Mesodermal cell (in vitro differentiated cells): ENCODE results near the gene GNG13.
"Not testable (repeated sequence)": the region's sequence is repeated elsewhere in the genome, so short reads cannot be mapped to it uniquely, and the experiment has no call there.

Experiments
- H3K27ac ChIP-seq: 2 replicates; pipeline ENCODE4 v1.7.0; 2013; ENCODE audit warnings: mild to moderate bottlenecking, low read depth, low read length, moderate library complexity; ENCODE audit not compliant: severe bottlenecking
- H3K36me3 ChIP-seq: 2 replicates; pipeline ENCODE4 v1.7.1; 2013; ENCODE audit warnings: mild to moderate bottlenecking, low read length, moderate library complexity; ENCODE audit not compliant: control insufficient read depth, insufficient read depth
- H3K4me1 ChIP-seq: one replicate; pipeline ENCODE4 v1.7.1; 2013; ENCODE audit warnings: mild to moderate bottlenecking, low read length; ENCODE audit not compliant: insufficient read depth, control insufficient read depth, poor library complexity, severe bottlenecking
- H3K4me3 ChIP-seq: 2 replicates; pipeline ENCODE4 v1.7.0; 2013; ENCODE audit warnings: low read length, control low read depth, mild to moderate bottlenecking; ENCODE audit not compliant: insufficient read depth, poor library complexity, severe bottlenecking; ENCODE audit errors: extremely low read depth
- H3K9me3 ChIP-seq: 2 replicates; pipeline ENCODE4 v1.7.1; 2013; ENCODE audit warnings: mild to moderate bottlenecking, low read length, moderate library complexity; ENCODE audit not compliant: control insufficient read depth
- WGBS, 2 experiments: methylation state at CpG; one replicate each; pipeline ENCODE4 v1.1.5; 2013; ENCODE audit warnings: missing lambda C conversion rate in 2 of 2; ENCODE audit not compliant: insufficient coverage in 2 of 2; 5-methylcytosine and 5-hydroxymethylcytosine counted together

GNG13 gene

DNA sequence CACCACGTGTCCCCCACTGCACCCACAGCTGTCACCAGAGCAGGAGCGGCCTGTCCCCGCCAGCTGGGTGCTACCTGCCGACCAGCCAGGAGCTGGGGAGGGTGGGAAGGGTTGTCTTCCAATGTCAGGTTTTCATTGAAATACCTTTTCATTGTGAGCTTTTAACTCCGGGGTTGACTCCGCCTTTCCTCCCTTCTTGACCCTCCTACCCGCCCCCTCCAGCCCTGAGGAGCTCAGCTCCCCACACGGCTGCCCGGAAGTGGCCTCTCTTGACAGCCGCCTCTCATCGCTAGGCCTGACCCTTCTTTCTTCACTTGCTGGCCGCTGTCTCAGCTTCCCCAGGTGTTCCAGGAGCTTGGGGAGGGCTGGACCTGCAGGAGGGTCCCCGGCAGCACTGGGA, 21.2 kb upstream of the GNG13 start:
- Histone ChIP-seq H3K9me3 (no peaks in the 10 kb centered on the region), H3K36me3 (no peaks in the 10 kb centered on the region), H3K4me1 (no peaks in the 10 kb centered on the region), H3K4me3 (no peak overlapping the region), H3K27ac (no peak overlapping the region)
- 85 to 89% methylated on average over 8 to 11 of the region's 13 CpGs for WGBS, 2 experiments

DNA sequence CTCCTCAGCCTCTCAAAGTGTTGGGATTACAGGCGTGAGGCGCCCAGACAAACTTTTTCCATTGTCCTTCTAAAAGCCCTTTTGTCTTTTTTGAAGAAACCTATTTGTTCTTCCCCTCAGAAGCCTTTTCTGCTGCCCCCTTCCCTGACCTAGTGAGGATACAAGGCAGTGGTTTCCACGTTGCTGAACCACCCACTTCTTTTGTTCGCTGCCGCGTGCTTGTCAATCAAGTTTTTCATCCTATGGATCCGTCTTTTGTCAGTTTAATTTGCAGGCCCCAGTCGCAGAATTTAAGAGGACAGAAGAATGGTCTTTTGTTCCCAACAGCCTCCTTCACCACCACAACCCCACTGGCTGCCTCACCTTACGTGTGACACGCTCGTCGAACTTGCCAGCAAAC, 20.2 kb upstream of the GNG13 start:
- H3K36me3 ChIP-seq, result no peaks in the 10 kb centered on the region
- H3K4me1 ChIP-seq, result no peaks in the 10 kb centered on the region
- no peak overlapping the region for H3K27ac ChIP-seq
- H3K4me3 ChIP-seq, result no peak overlapping the region
- no peaks in the 10 kb centered on the region for H3K9me3 ChIP-seq
- 45 to 62% methylated on average over 10 to 12 of the region's 12 CpGs for WGBS, 2 experiments

DNA sequence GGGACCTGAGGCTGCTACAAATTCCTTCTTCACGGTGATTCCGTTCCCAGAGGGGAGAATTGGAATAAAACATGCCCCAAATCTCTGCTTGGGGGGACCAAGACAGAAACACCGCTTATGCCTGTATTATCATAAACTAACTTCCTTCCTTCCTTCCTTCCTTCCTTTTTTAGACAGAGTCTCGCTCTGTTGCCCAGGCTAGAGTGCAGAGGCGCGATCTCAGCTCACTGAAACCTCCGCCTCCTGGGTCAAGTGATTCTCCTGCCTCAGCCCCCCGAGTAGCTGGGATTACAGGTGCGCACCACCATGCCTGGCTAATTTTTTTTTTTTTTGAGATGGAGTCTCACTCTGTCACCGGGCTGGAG, 19.5 kb upstream of the GNG13 start:
- H3K4me1 ChIP-seq, H3K36me3 ChIP-seq, H3K27ac ChIP-seq, H3K4me3 ChIP-seq, H3K9me3 ChIP-seq: not testable (repeated sequence)
- 88 to 93% methylated on average over 10 of the region's 10 CpGs for WGBS, 2 experiments

DNA sequence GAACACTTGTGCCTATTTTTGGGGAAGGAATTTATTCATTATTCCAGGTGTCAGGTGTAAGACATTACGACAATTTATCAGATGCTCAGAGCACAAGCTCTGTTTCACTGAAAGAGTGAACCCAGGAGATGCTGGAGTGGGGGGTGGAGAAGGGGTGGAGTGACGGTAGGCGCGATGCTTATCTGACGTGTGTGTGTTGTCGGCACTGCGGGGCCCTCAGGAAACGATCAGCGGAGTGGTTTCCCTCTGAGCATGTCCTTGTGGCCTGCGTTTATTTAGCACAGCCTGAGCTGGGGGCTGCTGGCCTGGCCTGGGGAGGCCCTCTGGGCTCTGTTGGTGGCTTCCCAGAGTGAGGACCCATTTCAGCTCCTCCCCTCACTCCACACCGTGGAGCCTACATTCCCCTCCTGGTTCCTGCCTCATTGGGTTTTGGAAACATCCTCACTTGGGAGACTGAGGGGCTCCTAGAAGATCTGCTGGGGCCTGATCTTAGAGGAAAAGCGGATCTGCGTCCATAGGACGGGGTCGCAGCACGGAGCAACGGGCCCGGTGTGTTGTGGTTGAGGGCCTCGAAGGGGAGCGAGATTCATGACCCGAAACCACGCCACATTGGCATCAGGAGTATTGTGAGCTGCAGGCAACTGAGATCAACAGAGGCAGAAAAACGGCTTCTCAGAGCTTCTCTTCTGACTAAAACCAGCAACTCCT, 19.0 kb upstream of the GNG13 start:
- no peak overlapping the region for H3K27ac ChIP-seq
- 94% methylated on average over 22 of the region's 23 CpGs for WGBS, 2 experiments
- no peak overlapping the region for H3K4me3 ChIP-seq

DNA sequence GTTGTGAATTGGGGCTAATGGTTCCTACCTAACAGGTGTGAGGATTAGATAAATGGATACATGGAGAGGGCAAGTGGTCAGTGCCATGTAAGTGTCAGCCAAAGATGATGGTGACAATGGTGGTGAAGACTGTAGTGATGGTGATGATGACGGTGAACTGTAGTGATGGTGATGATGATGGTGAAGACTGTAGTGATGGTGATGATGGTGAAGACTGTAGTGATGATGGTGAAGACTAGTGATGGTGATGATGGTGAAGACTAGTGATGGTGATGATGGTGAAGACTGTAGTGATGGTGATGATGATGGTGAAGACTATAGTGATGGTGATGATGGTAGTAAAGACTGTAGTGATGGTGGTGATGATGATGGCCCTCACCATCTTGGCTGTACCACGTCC, 18.1 kb upstream of the GNG13 start:
- WGBS, 2 experiments, result 57 to 81% methylated on average over 1 of the region's 2 CpGs
- H3K27ac ChIP-seq, result no peak overlapping the region
- no peak overlapping the region for H3K4me3 ChIP-seq
- peaks cover 6% of the 10 kb centered on the region for H3K4me1 ChIP-seq
- H3K9me3 ChIP-seq, result no peaks in the 10 kb centered on the region
- no peaks in the 10 kb centered on the region for H3K36me3 ChIP-seq

More for the DNA sequence above, 19.0 kb upstream of the GNG13 start:
- no peaks in the 10 kb centered on the region for H3K36me3 ChIP-seq
- H3K9me3 ChIP-seq, result no peaks in the 10 kb centered on the region
- peaks cover 2% of the 10 kb centered on the region for H3K4me1 ChIP-seq

DNA sequence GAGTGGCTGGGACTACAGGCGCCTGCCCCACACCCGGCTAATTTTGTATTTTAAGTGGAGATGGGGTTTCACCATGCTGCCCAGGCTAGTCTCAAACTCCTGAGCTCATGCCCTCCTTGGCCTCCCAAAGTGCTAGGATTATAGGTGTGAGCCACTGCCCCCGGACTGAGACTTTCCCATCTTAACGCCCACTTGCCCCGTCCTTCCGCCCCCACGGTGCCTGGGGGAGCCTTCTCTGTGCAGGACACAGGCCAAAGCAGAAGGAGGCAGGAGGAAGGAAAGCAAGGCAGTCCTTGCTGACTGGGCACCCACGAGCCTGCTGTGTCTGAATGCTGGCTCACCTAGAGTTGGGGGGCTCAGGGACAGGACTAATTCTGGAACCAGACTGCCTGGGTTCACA, 17.6 kb upstream of the GNG13 start:
- 90% methylated on average over 7 of the region's 8 CpGs for WGBS, 2 experiments
- Histone ChIP-seq H3K36me3 (no peaks in the 10 kb centered on the region), H3K27ac (no peak overlapping the region), H3K4me3 (no peak overlapping the region), H3K4me1 (peaks cover 9% of the 10 kb centered on the region), H3K9me3 (no peaks in the 10 kb centered on the region)

DNA sequence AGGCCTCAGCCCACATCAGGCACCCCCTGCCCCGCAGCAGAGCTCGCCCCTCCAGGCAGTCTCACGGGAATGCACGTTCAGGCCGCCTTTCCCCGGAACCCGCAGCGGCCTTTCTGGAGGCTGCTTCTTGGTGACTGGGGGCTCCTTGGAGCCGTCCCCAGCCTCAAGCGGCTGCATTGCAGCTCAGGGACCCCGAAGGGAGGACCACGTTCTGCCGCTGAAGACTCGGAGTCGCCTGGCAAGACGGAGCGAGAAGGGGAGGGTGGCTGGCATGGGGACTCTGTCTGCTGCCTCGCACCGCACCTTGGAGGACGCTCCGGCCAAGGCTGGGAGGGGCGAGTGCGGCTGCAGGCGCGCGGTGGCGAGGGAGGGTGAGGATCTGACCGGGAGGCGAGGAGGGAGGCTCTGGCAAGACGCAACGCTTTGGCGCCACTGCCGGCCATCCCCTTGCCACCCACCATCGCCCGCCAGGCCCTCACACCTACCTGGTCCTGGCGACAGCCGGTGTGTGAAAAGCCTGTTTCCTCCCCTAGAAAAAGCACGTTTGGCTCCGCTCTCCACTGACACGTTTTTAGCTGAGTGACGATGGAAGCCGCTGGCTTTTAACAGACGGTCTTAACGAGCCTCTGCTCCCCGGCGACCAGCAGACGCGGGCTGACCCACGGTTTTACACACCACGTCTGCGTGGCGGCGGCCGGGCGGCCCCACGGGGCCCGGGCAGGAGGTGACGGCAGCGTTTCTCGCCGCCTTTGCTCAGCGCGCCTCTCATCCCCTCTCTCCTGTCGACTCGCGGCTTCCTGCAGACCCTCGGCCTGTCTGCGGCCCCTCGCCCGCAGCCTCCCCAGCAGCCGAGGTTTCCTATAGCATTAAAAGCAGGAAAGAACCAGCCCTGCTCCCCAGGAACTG, 16.7 kb upstream of the GNG13 start:
- H3K4me3 ChIP-seq, result no peak overlapping the region
- peaks cover 9% of the 10 kb centered on the region for H3K4me1 ChIP-seq
- H3K27ac ChIP-seq, result no peak overlapping the region
- no peaks in the 10 kb centered on the region for H3K9me3 ChIP-seq
- no peaks in the 10 kb centered on the region for H3K36me3 ChIP-seq
- 90 to 94% methylated on average over 51 to 67 of the region's 71 CpGs for WGBS, 2 experiments

DNA sequence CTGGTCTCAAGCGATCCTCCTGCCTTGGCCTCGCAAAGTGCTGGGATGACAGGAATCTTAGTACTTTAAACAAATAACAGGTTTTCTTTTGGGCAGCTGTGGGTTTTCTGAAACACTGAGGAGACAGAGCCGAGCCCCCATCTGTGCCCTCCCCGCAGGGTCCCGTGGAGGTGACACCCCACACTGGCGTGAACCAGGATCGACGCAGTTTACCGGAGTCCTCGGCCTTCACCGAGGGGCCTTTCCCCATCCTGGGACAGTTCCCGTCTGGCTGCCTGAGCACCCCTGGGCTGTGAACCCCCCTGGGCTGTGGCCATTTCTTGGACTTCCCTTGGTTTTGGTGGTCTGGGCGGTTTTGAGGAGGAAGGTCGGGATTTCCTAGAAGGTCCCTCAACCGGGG, 15.3 kb upstream of the GNG13 start:
- no peaks in the 10 kb centered on the region for H3K36me3 ChIP-seq
- peaks cover 9% of the 10 kb centered on the region for H3K4me1 ChIP-seq
- no peak overlapping the region for H3K4me3 ChIP-seq
- H3K9me3 ChIP-seq, result no peaks in the 10 kb centered on the region
- H3K27ac ChIP-seq, result no peak overlapping the region
- WGBS, 2 experiments, result 92 to 94% methylated on average over 3 to 10 of the region's 15 CpGs

DNA sequence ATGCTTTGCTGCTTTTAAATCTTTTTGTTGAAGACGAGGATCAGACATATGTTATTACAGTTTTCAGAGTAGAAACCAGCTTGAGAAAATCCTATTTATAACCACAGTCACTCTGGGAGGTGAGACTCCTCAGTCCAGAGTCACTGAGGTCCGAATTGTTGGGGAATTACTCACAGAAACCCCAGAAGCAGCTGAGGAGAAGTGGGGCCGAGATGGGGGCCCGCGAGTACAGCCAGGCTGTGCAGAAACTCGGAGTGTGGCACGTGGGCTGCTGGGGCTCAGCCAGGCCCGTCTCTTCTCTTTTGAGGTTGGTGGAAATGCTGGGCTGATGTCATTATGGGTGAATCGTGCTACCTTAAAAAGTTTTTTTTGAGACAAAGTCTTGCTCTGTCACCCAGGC, 14.4 kb upstream of the GNG13 start:
- Histone ChIP-seq H3K4me3 (no peak overlapping the region), H3K36me3 (no peaks in the 10 kb centered on the region), H3K9me3 (no peaks in the 10 kb centered on the region), H3K4me1 (peaks cover 9% of the 10 kb centered on the region), H3K27ac (no peak overlapping the region)
- WGBS, 2 experiments, result 90 to 100% methylated on average over 4 to 7 of the region's 9 CpGs

DNA sequence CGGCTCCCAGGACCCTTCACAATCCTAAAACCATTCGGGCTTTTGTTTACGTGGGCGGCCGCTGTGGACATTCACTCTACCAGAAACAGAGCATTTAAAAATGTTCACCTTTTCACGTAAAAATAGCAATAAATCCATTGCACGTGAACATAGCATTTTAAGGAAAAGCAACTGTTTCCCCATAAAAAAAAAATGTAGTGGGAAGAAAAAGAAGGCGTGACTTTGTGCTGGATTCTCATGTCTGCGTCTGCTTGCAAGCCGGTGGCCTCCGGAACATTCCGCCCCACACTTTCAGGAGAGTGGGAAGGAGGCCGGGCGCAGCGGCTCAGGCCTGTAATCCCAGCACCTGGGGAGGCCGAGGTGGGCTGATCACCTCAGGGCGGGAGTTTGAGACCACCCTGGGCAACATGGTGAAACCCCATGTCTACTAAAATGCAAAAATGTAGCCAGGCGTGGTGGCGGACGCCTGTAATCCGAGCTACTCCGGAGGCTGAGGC, 13.4 kb upstream of the GNG13 start:
- 66 to 72% methylated on average over 19 of the region's 22 CpGs for WGBS, 2 experiments
- Histone ChIP-seq H3K27ac (no peak overlapping the region), H3K4me1 (peaks cover 9% of the 10 kb centered on the region), H3K9me3 (no peaks in the 10 kb centered on the region), H3K4me3 (no peak overlapping the region), H3K36me3 (no peaks in the 10 kb centered on the region)
